B cell (primary cell): Measurements from ENCODE around the gene ACO2.

ENCODE experiments used
- CTCF ChIP-seq: fragments of 200-600 bp; IDR thresholded peaks from one replicate; pipeline ENCODE4 v1.8.0; 2022; ENCODE audit warnings: antibody characterized with exemption, mild to moderate bottlenecking
- EZH2 ChIP-seq: IDR thresholded peaks from 2 replicates; pipeline ENCODE4 v1.6.1; 2012; ENCODE audit warnings: borderline replicate concordance, low read depth, mild to moderate bottlenecking, moderate library complexity, low read length; ENCODE audit not compliant: insufficient read depth, poor library complexity, severe bottlenecking

- TF ChIP-seq CTCF (no peak), EZH2 (no peak)
Observed at GRCh38 chr22:41461901-41462300, 7.0 kb upstream of the ACO2 start.
